PC-3 (cell line): Measurements from ENCODE around the gene TSPAN1. TPM values are rescaled to one million over a fixed set of nuclear protein-coding genes. Genes with fewer than 3 reads are reported as not detected.

ENCODE experiments used
- ATAC-seq: fragments of 200-7000 bp; cut with Tn5 transposase; 2 replicates; pipeline ENCODE4 v1.9.1; 2020; ENCODE audit warnings: mild to moderate bottlenecking, moderate library complexity
- BruUV-seq: library from RNA; stranded (reverse); fragments of 400-500 nt; replicated peaks from 2 replicates; lab custom pipeline; 2021; lab: Mats Ljungman, UMichigan
- CTCF ChIA-PET: fragments of 300-600 bp; sonication (Branson Sonifier 250); formaldehyde crosslinking; loops from one replicate; lab custom pipeline; 2022; ENCODE audit warnings: antibody characterized with exemption; lab: Charles Lee
- POLR2A ChIA-PET: fragments of 300-600 bp; sonication (Branson Sonifier 250); formaldehyde crosslinking; loops from one replicate; lab custom pipeline; 2022; ENCODE audit warnings: antibody characterized with exemption; ENCODE audit not compliant: unreplicated experiment; lab: Charles Lee
- DNase-seq: peaks from one replicate; pipeline ENCODE4 v3.0.0-alpha.2; 2015
- H2AFZ ChIP-seq: fragments of 300-600 bp; sonication (generic); 2 replicates; pipeline ENCODE4 v1.6.0; 2016; ENCODE audit warnings: antibody characterized with exemption, low read length
- H3F3A ChIP-seq: fragments of 300-600 bp; sonication (generic); one replicate; pipeline ENCODE4 v1.6.0; 2017; ENCODE audit warnings: antibody characterized with exemption, low read length, control low read depth, mild to moderate bottlenecking; ENCODE audit not compliant: unreplicated experiment
- H3K27ac ChIP-seq: fragments of 300-600 bp; sonication (generic); 2 replicates; pipeline ENCODE4 v1.5.1; 2016; ENCODE audit warnings: mild to moderate bottlenecking, low read length
- H3K27me3 ChIP-seq: fragments of 300-600 bp; sonication (generic); 2 replicates; pipeline ENCODE4 v1.6.1; 2016; ENCODE audit warnings: low read length, mixed read lengths
- H3K36me3 ChIP-seq: fragments of 300-600 bp; sonication (generic); 2 replicates; pipeline ENCODE4 v1.6.1; 2016; ENCODE audit warnings: low read depth, mixed run types, low read length, mixed read lengths
- H3K4me1 ChIP-seq: fragments of 300-600 bp; sonication (generic); 2 replicates; pipeline ENCODE4 v1.5.1; 2016; ENCODE audit warnings: low read length; ENCODE audit not compliant: insufficient read depth
- H3K4me2 ChIP-seq: fragments of 300-600 bp; sonication (generic); 2 replicates; pipeline ENCODE4 v1.6.0; 2016; ENCODE audit warnings: low read length
- H3K4me3 ChIP-seq: fragments of 300-600 bp; sonication (generic); 2 replicates; pipeline ENCODE4 v1.5.1; 2016; ENCODE audit warnings: mild to moderate bottlenecking, low read length, mixed read lengths
- H3K79me2 ChIP-seq: fragments of 300-600 bp; sonication (generic); 2 replicates; pipeline ENCODE4 v1.6.1; 2017; ENCODE audit warnings: low read length, mixed read lengths
- H3K9ac ChIP-seq: fragments of 300-600 bp; sonication (generic); 2 replicates; pipeline ENCODE4 v1.6.0; 2016; ENCODE audit warnings: mild to moderate bottlenecking, low read length
- H3K9me2 ChIP-seq: fragments of 300-600 bp; sonication (generic); replicated peaks from 2 replicates; pipeline ENCODE4 v1.6.1; 2016; ENCODE audit warnings: mixed run types, low read length, mixed read lengths
- H3K9me3 ChIP-seq: fragments of 300-600 bp; sonication (generic); 2 replicates; pipeline ENCODE4 v1.6.1; 2016; ENCODE audit warnings: low read length, mixed read lengths
- H4K20me1 ChIP-seq: fragments of 300-600 bp; sonication (generic); 2 replicates; pipeline ENCODE4 v1.6.1; 2016; ENCODE audit warnings: low read length, mixed read lengths
- CTCF ChIP-seq: fragments of 300-600 bp; sonication (generic); conservative IDR thresholded peaks from 2 replicates; pipeline ENCODE4 v1.5.1; 2017; ENCODE audit warnings: antibody characterized with exemption, low read depth, mild to moderate bottlenecking, low read length
- EZH2 ChIP-seq: fragments of 300-600 bp; sonication (generic); IDR thresholded peaks from one replicate; pipeline ENCODE4 v1.6.1; 2017; ENCODE audit warnings: antibody characterized with exemption, mild to moderate bottlenecking, low read length; ENCODE audit not compliant: unreplicated experiment
- EZH2phosphoT487 ChIP-seq: fragments of 300-600 bp; sonication (generic); IDR thresholded peaks from 2 replicates; pipeline ENCODE4 v1.6.1; 2018; ENCODE audit warnings: mild to moderate bottlenecking, antibody characterized with exemption, low read length, borderline replicate concordance
- intact Hi-C: fragments of 100-400 bp; cut with micrococcal nuclease; formaldehyde crosslinking; loops from 2 replicates; pipeline ENCODE4 v1.9.0; 2023
- total RNA-seq: library from RNA; depleted of rRNA; stranded (reverse); fragments of >200 nt; gene quantifications from 2 replicates; pipeline ENCODE4 v1.2.3, GENCODE V29; 2014

The TSPAN1 gene
- total RNA-seq, 1 experiment from 2014 or later, result 33.7 TPM

GRCh38 chr1:46169811-46170454, 5.0 kb upstream of the TSPAN1 start:
- H3K4me1 ChIP-seq, result peaks cover 21% of the 10 kb centered on the region
- no peaks in the 10 kb centered on the region for H3K27me3 ChIP-seq
- H3K36me3 ChIP-seq, result no peaks in the 10 kb centered on the region
- H4K20me1 ChIP-seq, result no peaks in the 10 kb centered on the region
- no peak overlapping the region for H2AFZ ChIP-seq
- ATAC-seq (no peak), DNase-seq (no peak)
- H3K4me2 ChIP-seq, result no peak overlapping the region
- H3K27ac ChIP-seq, result no peak overlapping the region
- no peak overlapping the region for H3K4me3 ChIP-seq
- ChIA-PET POLR2A (no interaction called here), CTCF (no interaction called here)
- no peaks in the 10 kb centered on the region for H3K9me3 ChIP-seq
- H3K9me2 ChIP-seq, result no peaks in the 10 kb centered on the region
- no peak overlapping the region for H3K9ac ChIP-seq
- no TSS peak for BruUV-seq
- no peaks in the 10 kb centered on the region for H3F3A ChIP-seq
- no peaks in the 10 kb centered on the region for H3K79me2 ChIP-seq
- no peak for TF ChIP-seq EZH2
- TF ChIP-seq CTCF, result no peak
- TF ChIP-seq EZH2phosphoT487, result no peak
- intact Hi-C loops, result no loop called here

- no peaks in the 10 kb centered on the region for H3K9me2 ChIP-seq
- no peaks in the 10 kb centered on the region for H3K36me3 ChIP-seq
- peak; percentile 21 for DNase-seq
- peak overlapping the region; percentile 80 for H3K27ac ChIP-seq
- H3K9me3 ChIP-seq, result no peaks in the 10 kb centered on the region
- no peak; the same call in 1 of the 2 replicates for ATAC-seq
- no peak overlapping the region for H3K4me3 ChIP-seq
- no peaks in the 10 kb centered on the region for H3K27me3 ChIP-seq
- H3K4me1 ChIP-seq, result peaks cover 21% of the 10 kb centered on the region
- no peaks in the 10 kb centered on the region for H3K79me2 ChIP-seq
- no TSS peak for BruUV-seq
- H3K9ac ChIP-seq, result peak overlapping the region; percentile 53
- 0 out of 2 replicates have a peak overlapping the region, but pooled peaks have one; percentile 10 for H2AFZ ChIP-seq
- CTCF ChIA-PET, result no interaction called here
- no peak for TF ChIP-seq EZH2phosphoT487
- TF ChIP-seq CTCF, result no peak
- no peak for TF ChIP-seq EZH2
- H3F3A ChIP-seq, result no peaks in the 10 kb centered on the region
- no peaks in the 10 kb centered on the region for H4K20me1 ChIP-seq
- POLR2A ChIA-PET, result no interaction called here
- intact Hi-C loops, result no loop called here
- H3K4me2 ChIP-seq, result peak overlapping the region; percentile 45; the same call in 1 of the 2 replicates
Measured at GRCh38 chr1:46171351-46171750, 3.5 kb upstream of the TSPAN1 start.

- DNase-seq, result peak; percentile 93
- Histone ChIP-seq H3K9ac (peak overlapping the region; percentile 53), H3K9me3 (no peaks in the 10 kb centered on the region), H3K9me2 (no peaks in the 10 kb centered on the region), H3K4me3 (no peak overlapping the region), H3K36me3 (no peaks in the 10 kb centered on the region), H3F3A (no peaks in the 10 kb centered on the region), H3K27ac (peak overlapping the region; percentile 80), H4K20me1 (no peaks in the 10 kb centered on the region), H2AFZ (no peak overlapping the region), H3K27me3 (no peaks in the 10 kb centered on the region), H3K4me2 (peak overlapping the region; percentile 48), H3K79me2 (no peaks in the 10 kb centered on the region), H3K4me1 (peaks cover 21% of the 10 kb centered on the region)
- ATAC-seq, result peak; percentile 71
- ChIA-PET POLR2A (no interaction called here), CTCF (no interaction called here)
- BruUV-seq, result no TSS peak
- no peak for TF ChIP-seq CTCF
- TF ChIP-seq EZH2phosphoT487, result peak; percentile 45; the same call in 1 of the 2 replicates
- intact Hi-C loops, result no loop called here
Measured at GRCh38 chr1:46171871-46172270, 3.0 kb upstream of the TSPAN1 start.
